Activated CD8-positive, alpha-beta T cell treated with anti-CD3 and anti-CD28 coated beads for 36 hours (primary cell): Measurements from ENCODE around the gene DACT2. TPM values are rescaled to one million over a fixed set of nuclear protein-coding genes. Genes with fewer than 3 reads are reported as not detected.

ENCODE experiments used
- ATAC-seq: fragments of 200-7000 bp; cut with Tn5 transposase; one replicate; pipeline ENCODE4 v1.10.0; 2021; ENCODE audit warnings: mild to moderate bottlenecking, moderate library complexity
- CTCF ChIA-PET: fragments of 350-600 bp; sonication (Branson Sonifier 250); formaldehyde crosslinking; loops from one replicate; lab custom pipeline; 2021; ENCODE audit warnings: antibody characterized with exemption; lab: Charles Lee
- POLR2A ChIA-PET: fragments of 350-600 bp; sonication (Branson Sonifier 250); formaldehyde crosslinking; loops from one replicate; lab custom pipeline; 2021; ENCODE audit warnings: antibody characterized with exemption; lab: Charles Lee
- DNase-seq: peaks from one replicate; pipeline ENCODE4 v3.0.0-alpha.2; 2020
- H3K27ac Mint-ChIP-seq: one replicate; pipeline ENCODE4 v1.8.0; 2021; ENCODE audit warnings: mild to moderate bottlenecking, mixed read lengths
- H3K27me3 Mint-ChIP-seq: one replicate; pipeline ENCODE4 v1.8.0; 2021; ENCODE audit warnings: mixed read lengths
- H3K36me3 Mint-ChIP-seq: one replicate; pipeline ENCODE4 v1.8.0; 2021; ENCODE audit warnings: low read depth, mixed read lengths
- H3K4me1 Mint-ChIP-seq: one replicate; pipeline ENCODE4 v1.8.0; 2021; ENCODE audit warnings: low read depth, mixed read lengths
- H3K4me3 Mint-ChIP-seq: one replicate; pipeline ENCODE4 v1.8.0; 2021; ENCODE audit warnings: mild to moderate bottlenecking, moderate library complexity, mixed read lengths
- H3K9me3 Mint-ChIP-seq: one replicate; pipeline ENCODE4 v1.8.0; 2021; ENCODE audit warnings: mixed read lengths
- intact Hi-C: fragments of 100-400 bp; cut with micrococcal nuclease; formaldehyde crosslinking; loops from one replicate; pipeline ENCODE4 v1.10.0; 2022
- total RNA-seq, 2 experiments: library from RNA; stranded (reverse); gene quantifications; one replicate each; pipeline ENCODE4 v1.2.3, GENCODE V29; 2021
- TF ChIP-seq, protein P1 (sequence below): fragments of 200-600 bp; IDR thresholded peaks from one replicate; pipeline ENCODE4 v1.8.0; 2022; ENCODE audit warnings: antibody characterized with exemption, mild to moderate bottlenecking

Gene DACT2
- total RNA-seq, 2 experiments from 2014 or later, result not detected

DNA sequence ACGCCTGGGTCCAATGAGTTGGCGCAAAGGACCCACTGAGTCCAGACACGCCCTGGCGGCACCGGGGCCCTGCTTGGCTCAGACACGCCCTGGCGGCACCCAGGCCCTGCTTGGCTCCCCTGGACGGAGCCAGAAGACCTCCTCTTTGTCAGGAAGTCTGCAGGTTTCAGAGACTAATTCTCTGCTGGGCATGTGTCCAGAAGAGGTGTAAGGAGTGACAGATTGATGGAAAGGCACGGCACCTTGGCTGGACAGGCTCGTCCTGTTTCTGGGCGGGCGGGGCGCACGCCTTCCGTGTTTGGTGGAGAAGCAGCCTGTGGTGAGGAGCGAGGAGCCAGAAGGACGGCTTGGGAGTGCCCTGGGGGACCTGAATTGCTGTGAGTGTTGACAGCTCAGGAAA lies 23.1 kb upstream of the DACT2 start:
- no peaks in the 10 kb centered on the region for H3K36me3 Mint-ChIP-seq
- DNase-seq (no peak), ATAC-seq (no peak)
- TF ChIP-seq, protein P1, sequence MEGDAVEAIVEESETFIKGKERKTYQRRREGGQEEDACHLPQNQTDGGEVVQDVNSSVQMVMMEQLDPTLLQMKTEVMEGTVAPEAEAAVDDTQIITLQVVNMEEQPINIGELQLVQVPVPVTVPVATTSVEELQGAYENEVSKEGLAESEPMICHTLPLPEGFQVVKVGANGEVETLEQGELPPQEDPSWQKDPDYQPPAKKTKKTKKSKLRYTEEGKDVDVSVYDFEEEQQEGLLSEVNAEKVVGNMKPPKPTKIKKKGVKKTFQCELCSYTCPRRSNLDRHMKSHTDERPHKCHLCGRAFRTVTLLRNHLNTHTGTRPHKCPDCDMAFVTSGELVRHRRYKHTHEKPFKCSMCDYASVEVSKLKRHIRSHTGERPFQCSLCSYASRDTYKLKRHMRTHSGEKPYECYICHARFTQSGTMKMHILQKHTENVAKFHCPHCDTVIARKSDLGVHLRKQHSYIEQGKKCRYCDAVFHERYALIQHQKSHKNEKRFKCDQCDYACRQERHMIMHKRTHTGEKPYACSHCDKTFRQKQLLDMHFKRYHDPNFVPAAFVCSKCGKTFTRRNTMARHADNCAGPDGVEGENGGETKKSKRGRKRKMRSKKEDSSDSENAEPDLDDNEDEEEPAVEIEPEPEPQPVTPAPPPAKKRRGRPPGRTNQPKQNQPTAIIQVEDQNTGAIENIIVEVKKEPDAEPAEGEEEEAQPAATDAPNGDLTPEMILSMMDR, result no peak
- H3K9me3 Mint-ChIP-seq, result no peaks in the 10 kb centered on the region
- CTCF ChIA-PET, result no interaction called here
- no peaks in the 10 kb centered on the region for H3K4me1 Mint-ChIP-seq
- peaks cover 24% of the 10 kb centered on the region for H3K27me3 Mint-ChIP-seq
- no peak overlapping the region for H3K4me3 Mint-ChIP-seq
- intact Hi-C loops, result no loop called here
- POLR2A ChIA-PET, result no interaction called here
- no peak overlapping the region for H3K27ac Mint-ChIP-seq

DNA sequence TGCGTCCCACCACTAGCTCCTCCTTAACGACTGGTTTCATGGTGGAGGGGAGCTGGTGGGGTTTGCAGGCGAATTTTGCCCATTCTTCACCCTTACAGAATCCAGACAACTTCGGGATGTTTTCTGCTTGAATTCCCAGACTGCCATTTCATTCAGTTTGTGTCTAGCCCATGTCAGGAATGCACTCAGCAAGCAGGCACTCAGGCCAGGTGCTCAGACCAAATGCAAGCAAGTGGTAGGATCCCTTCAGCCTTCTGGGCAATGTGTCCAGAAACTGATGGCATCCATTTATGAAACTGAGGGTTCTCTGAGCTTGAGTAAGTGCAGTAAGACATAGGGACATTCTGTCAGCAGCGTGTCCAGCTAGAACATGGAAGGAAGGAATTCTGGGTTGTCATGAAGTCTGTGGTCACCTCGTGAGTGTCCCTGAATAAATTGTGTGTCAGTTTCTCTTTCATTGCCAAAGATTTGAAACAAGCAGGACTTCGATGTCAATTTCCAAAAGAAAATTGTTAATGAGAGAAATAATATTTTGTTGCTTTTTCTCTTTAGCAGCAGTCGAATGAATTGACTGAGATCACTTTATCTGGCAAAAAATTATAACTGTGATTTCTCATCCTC lies 21.8 kb upstream of the DACT2 start:
- Mint-ChIP-seq H3K27me3 (peaks cover 18% of the 10 kb centered on the region), H3K27ac (no peak overlapping the region), H3K4me1 (no peaks in the 10 kb centered on the region), H3K9me3 (no peaks in the 10 kb centered on the region), H3K36me3 (no peaks in the 10 kb centered on the region), H3K4me3 (no peak overlapping the region)
- DNase-seq (no peak), ATAC-seq (no peak)
- POLR2A ChIA-PET, result no interaction called here
- intact Hi-C loops, result no loop called here
- CTCF ChIA-PET, result interaction anchor here (1.3 kb wide), 1 partner anchor 28 kb away, joined by 3 read pairs; no protein-coding TSS in a partner anchor
- TF ChIP-seq, protein P1, result no peak

DNA sequence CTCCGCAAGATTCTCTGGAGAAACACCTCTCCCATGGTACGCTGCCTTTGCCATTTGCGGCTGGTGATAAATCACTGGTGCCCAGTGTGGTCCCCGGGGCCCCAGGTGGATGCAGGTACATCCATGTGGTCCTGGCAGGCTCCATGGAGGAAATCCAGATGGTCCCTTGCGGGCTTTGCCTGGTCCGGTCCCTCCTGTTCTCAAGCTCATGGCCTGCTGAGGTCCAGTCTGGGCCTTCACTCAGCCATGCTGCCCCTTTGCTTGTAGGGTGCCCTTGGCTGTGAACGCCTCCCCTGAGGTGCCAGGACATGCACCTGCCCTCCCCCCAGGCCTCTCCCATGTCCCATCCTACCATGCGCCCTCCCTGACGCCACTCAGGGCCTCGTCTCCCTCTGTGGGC lies 21.2 kb upstream of the DACT2 start:
- no peak overlapping the region for H3K27ac Mint-ChIP-seq
- ATAC-seq, result no peak
- POLR2A ChIA-PET, result no interaction called here
- no peaks in the 10 kb centered on the region for H3K4me1 Mint-ChIP-seq
- no peaks in the 10 kb centered on the region for H3K36me3 Mint-ChIP-seq
- intact Hi-C loops, result no loop called here
- H3K27me3 Mint-ChIP-seq, result peaks cover 13% of the 10 kb centered on the region
- TF ChIP-seq, protein P1, result no peak
- CTCF ChIA-PET, result interaction anchor here (1.3 kb wide), 1 partner anchor 29 kb away, joined by 3 read pairs; no protein-coding TSS in a partner anchor
- no peaks in the 10 kb centered on the region for H3K9me3 Mint-ChIP-seq
- no peak overlapping the region for H3K4me3 Mint-ChIP-seq
- DNase-seq, result no peak

DNA sequence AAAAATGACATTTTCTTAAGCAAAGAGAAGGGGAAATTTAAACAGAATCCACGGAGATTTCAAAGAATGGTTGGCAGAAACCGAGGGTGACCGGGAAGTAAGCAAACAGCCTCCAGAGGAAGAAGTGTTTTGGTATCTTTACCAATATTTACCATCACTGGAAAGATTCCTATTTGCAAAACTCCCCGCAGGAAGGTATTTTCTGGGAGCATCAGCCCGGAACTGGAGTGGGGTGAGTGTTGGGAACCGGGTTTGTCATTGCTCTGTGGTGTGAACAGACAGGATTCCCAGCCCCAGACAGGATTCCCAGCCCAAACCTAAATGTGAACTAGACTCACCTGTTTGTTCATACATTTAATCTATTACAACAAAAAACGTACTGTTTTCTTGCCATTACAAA lies 19.2 kb upstream of the DACT2 start:
- peaks cover 6% of the 10 kb centered on the region for H3K27me3 Mint-ChIP-seq
- ChIA-PET CTCF (no interaction called here), POLR2A (no interaction called here)
- H3K4me3 Mint-ChIP-seq, result no peak overlapping the region
- TF ChIP-seq, protein P1, result no peak
- no peaks in the 10 kb centered on the region for H3K9me3 Mint-ChIP-seq
- DNase-seq (no peak), ATAC-seq (no peak)
- H3K4me1 Mint-ChIP-seq, result no peaks in the 10 kb centered on the region
- H3K27ac Mint-ChIP-seq, result no peak overlapping the region
- H3K36me3 Mint-ChIP-seq, result no peaks in the 10 kb centered on the region
- intact Hi-C loops, result no loop called here

DNA sequence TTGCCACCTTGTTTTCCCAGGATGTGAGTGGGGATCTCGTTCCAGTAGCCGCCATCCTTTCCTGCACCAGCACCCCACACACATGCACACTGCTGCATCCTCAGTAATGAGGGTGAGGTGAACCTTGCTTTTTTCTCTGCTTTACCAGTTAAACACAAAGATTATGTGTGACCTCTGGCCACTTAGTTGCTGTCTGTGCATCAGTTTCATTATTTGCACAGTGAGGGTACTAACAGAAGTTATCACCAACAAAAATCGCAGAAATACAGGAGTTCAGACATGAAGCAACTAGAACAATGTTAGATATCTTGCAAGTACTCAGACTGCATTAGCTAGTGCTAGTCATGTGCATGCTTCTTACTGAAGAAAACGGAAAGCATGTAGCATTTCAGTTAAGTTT lies 17.4 kb upstream of the DACT2 start:
- H3K27me3 Mint-ChIP-seq, result peaks cover 7% of the 10 kb centered on the region
- ChIA-PET CTCF (no interaction called here), POLR2A (no interaction called here)
- no peak for ATAC-seq
- no peaks in the 10 kb centered on the region for H3K4me1 Mint-ChIP-seq
- H3K9me3 Mint-ChIP-seq, result no peaks in the 10 kb centered on the region
- intact Hi-C loops, result no loop called here
- H3K27ac Mint-ChIP-seq, result no peak overlapping the region
- no peaks in the 10 kb centered on the region for H3K36me3 Mint-ChIP-seq
- DNase-seq, result no peak
- TF ChIP-seq, protein P1, result no peak
- H3K4me3 Mint-ChIP-seq, result no peak overlapping the region
